SK-N-SH treated with all-trans-retinoic acid at 6 μM for 48 hours (cell line): ENCODE results near the gene LITAF.
"Not testable (repeated sequence)": the region's sequence is repeated elsewhere in the genome, so short reads cannot be mapped to it uniquely, and the experiment has no call there.

ENCODE experiments used
- ATAC-seq: fragments of 200-7000 bp; cut with Tn5 transposase; 3 replicates; pipeline ENCODE4 v1.9.1; 2020; ENCODE audit warnings: mild to moderate bottlenecking, moderate library complexity
- ARNTL ChIP-seq: fragments of 450-650 bp; formaldehyde crosslinking; IDR thresholded peaks from 2 replicates; pipeline ENCODE4 v1.5.0; 2020; ENCODE audit warnings: low read depth, mild to moderate bottlenecking, moderate library complexity, borderline replicate concordance
- BACH2 ChIP-seq: fragments of 250-450 bp; sonication (Bioruptor Pico); IDR thresholded peaks from 2 replicates; pipeline ENCODE4 v1.9.0; 2021; ENCODE audit warnings: mild to moderate bottlenecking, borderline replicate concordance
- CREB5 ChIP-seq: fragments of 250-450 bp; sonication (Bioruptor Pico); IDR thresholded peaks from 2 replicates; pipeline ENCODE4 v1.5.1; 2020; ENCODE audit warnings: low read depth, mild to moderate bottlenecking, moderate library complexity
- CSRNP3 ChIP-seq: fragments of 250-450 bp; sonication (Bioruptor Pico); IDR thresholded peaks from 2 replicates; pipeline ENCODE4 v1.5.1; 2021; ENCODE audit warnings: mild to moderate bottlenecking, moderate library complexity
- GLIS3 ChIP-seq: fragments of 250-450 bp; sonication (Bioruptor Pico); IDR thresholded peaks from 2 replicates; pipeline ENCODE4 v1.5.0; 2020; ENCODE audit warnings: mild to moderate bottlenecking, moderate library complexity
- ISL1 ChIP-seq: fragments of 250-450 bp; sonication (Bioruptor Pico); IDR thresholded peaks from 2 replicates; pipeline ENCODE4 v2.1.2; 2022; ENCODE audit warnings: mild to moderate bottlenecking, moderate library complexity
- OSR1 ChIP-seq: fragments of 250-450 bp; sonication (Bioruptor Pico); IDR thresholded peaks from 2 replicates; pipeline ENCODE4 v1.8.0; 2022; ENCODE audit warnings: moderate library complexity, mild to moderate bottlenecking, inconsistent platforms
- PATZ1 ChIP-seq: fragments of 250-450 bp; sonication (Bioruptor Pico); IDR thresholded peaks from 2 replicates; pipeline ENCODE4 v1.8.0; 2020; ENCODE audit warnings: mild to moderate bottlenecking, moderate library complexity, borderline replicate concordance
- POU6F1 ChIP-seq: fragments of 250-450 bp; sonication (Bioruptor Pico); IDR thresholded peaks from 2 replicates; pipeline ENCODE4 v1.8.0; 2021; ENCODE audit warnings: low read depth, mild to moderate bottlenecking, moderate library complexity, borderline replicate concordance
- PPARA ChIP-seq: fragments of 250-450 bp; sonication (Bioruptor Pico); IDR thresholded peaks from 2 replicates; pipeline ENCODE4 v1.5.0; 2020; ENCODE audit warnings: mild to moderate bottlenecking, borderline replicate concordance
- RARB ChIP-seq: fragments of 250-450 bp; sonication (Bioruptor Pico); IDR thresholded peaks from 2 replicates; pipeline ENCODE4 v1.8.0; 2021; ENCODE audit warnings: mild to moderate bottlenecking, moderate library complexity
- SNAI2 ChIP-seq: fragments of 250-450 bp; sonication (Bioruptor Pico); IDR thresholded peaks from 2 replicates; pipeline ENCODE4 v1.5.0; 2020; ENCODE audit warnings: mild to moderate bottlenecking, moderate library complexity
- TOX ChIP-seq: fragments of 250-450 bp; sonication (Bioruptor Pico); IDR thresholded peaks from 2 replicates; pipeline ENCODE4 v1.8.0; 2021; ENCODE audit warnings: mild to moderate bottlenecking, moderate library complexity, borderline replicate concordance
- TSHZ2 ChIP-seq: fragments of 250-450 bp; sonication (Bioruptor Pico); IDR thresholded peaks from 2 replicates; pipeline ENCODE4 v1.5.0; 2020; ENCODE audit warnings: mild to moderate bottlenecking, moderate library complexity
- ZC3H10 ChIP-seq: fragments of 250-450 bp; sonication (Bioruptor Pico); IDR thresholded peaks from 2 replicates; pipeline ENCODE4 v1.5.1; 2021; ENCODE audit warnings: mild to moderate bottlenecking, moderate library complexity
- ZFP3 ChIP-seq: fragments of 250-450 bp; sonication (Bioruptor Pico); IDR thresholded peaks from 2 replicates; pipeline ENCODE4 v1.5.0; 2020; ENCODE audit warnings: mild to moderate bottlenecking, moderate library complexity
- ZFP30 ChIP-seq: fragments of 450-650 bp; formaldehyde crosslinking; IDR thresholded peaks from 2 replicates; pipeline ENCODE4 v1.5.0; 2022; ENCODE audit warnings: mild to moderate bottlenecking, moderate library complexity
- ZNF565 ChIP-seq: fragments of 450-650 bp; formaldehyde crosslinking; conservative IDR thresholded peaks from 2 replicates; pipeline ENCODE4 v1.5.0; 2020; ENCODE audit warnings: low read depth, mild to moderate bottlenecking, moderate library complexity
- ZNF70 ChIP-seq: fragments of 450-650 bp; formaldehyde crosslinking; IDR thresholded peaks from 2 replicates; pipeline ENCODE4 v1.5.0; 2020; ENCODE audit warnings: mild to moderate bottlenecking, moderate library complexity
- ZNF8 ChIP-seq: fragments of 450-650 bp; formaldehyde crosslinking; IDR thresholded peaks from 2 replicates; pipeline ENCODE4 v1.5.0; 2020; ENCODE audit warnings: mild to moderate bottlenecking, moderate library complexity

Gene LITAF

GRCh38 chr16:11581678-11582077 is 5.0 kb downstream of the LITAF start:
- no peak for TF ChIP-seq ZFP3 (CRISPR knock-in tag)
- no peak for TF ChIP-seq ARNTL (CRISPR knock-in tag)
- TF ChIP-seq CREB5 (CRISPR knock-in tag), result no peak
- no peak for TF ChIP-seq TSHZ2 (CRISPR knock-in tag)
- no peak for TF ChIP-seq ZNF70 (CRISPR knock-in tag)
- no peak for ATAC-seq

GRCh38 chr16:11580451-11581086 is 6.2 kb downstream of the LITAF start:
- no peak for TF ChIP-seq GLIS3
- TF ChIP-seq ZNF565 (CRISPR knock-in tag), result no peak
- TF ChIP-seq ZFP3 (CRISPR knock-in tag), result no peak
- no peak for ATAC-seq

GRCh38 chr16:11577290-11577660 is 9.4 kb downstream of the LITAF start:
- not testable (repeated sequence) for ATAC-seq

GRCh38 chr16:11576427-11577289 is 10.1 kb downstream of the LITAF start:
- TF ChIP-seq SNAI2 (CRISPR knock-in tag), result no peak
- TF ChIP-seq CREB5 (CRISPR knock-in tag), result no peak
- TF ChIP-seq POU6F1, result no peak
- no peak for TF ChIP-seq TOX (CRISPR knock-in tag)
- TF ChIP-seq ISL1, result no peak
- no peak for TF ChIP-seq OSR1
- no peak for TF ChIP-seq ZNF565 (CRISPR knock-in tag)
- no peak for TF ChIP-seq PPARA (CRISPR knock-in tag)
- no peak for TF ChIP-seq ZC3H10 (CRISPR knock-in tag)
- TF ChIP-seq ZNF8 (CRISPR knock-in tag), result no peak
- no peak for TF ChIP-seq BACH2 (CRISPR knock-in tag)
- no peak for TF ChIP-seq ZFP3 (CRISPR knock-in tag)
- TF ChIP-seq ZNF70 (CRISPR knock-in tag), result no peak
- TF ChIP-seq CSRNP3 (CRISPR knock-in tag), result no peak
- no peak for TF ChIP-seq ZFP30 (CRISPR knock-in tag)
- no peak for TF ChIP-seq RARB
- no peak for TF ChIP-seq PATZ1
- ATAC-seq, result no peak
